ENCODE results near the gene ZNF143. TPM values are rescaled to one million over a fixed set of nuclear protein-coding genes. Genes with fewer than 3 reads are reported as not detected.

Gene ZNF143
- total RNA-seq, 1 donor from 2014 or later: 42.6 TPM

- TF ChIP-seq, protein P1, sequence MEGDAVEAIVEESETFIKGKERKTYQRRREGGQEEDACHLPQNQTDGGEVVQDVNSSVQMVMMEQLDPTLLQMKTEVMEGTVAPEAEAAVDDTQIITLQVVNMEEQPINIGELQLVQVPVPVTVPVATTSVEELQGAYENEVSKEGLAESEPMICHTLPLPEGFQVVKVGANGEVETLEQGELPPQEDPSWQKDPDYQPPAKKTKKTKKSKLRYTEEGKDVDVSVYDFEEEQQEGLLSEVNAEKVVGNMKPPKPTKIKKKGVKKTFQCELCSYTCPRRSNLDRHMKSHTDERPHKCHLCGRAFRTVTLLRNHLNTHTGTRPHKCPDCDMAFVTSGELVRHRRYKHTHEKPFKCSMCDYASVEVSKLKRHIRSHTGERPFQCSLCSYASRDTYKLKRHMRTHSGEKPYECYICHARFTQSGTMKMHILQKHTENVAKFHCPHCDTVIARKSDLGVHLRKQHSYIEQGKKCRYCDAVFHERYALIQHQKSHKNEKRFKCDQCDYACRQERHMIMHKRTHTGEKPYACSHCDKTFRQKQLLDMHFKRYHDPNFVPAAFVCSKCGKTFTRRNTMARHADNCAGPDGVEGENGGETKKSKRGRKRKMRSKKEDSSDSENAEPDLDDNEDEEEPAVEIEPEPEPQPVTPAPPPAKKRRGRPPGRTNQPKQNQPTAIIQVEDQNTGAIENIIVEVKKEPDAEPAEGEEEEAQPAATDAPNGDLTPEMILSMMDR (IDR thresholded peaks at IDR 0.05; ENCODE audit: unreplicated experiment): no peak
- H3K27me3 Mint-ChIP-seq: no peaks in the 10 kb centered on the region
- no peaks in the 10 kb centered on the region for H3K9me3 Mint-ChIP-seq (ENCODE audit: low read depth)
Measured at GRCh38 chr11:9490376-9490775, 29.6 kb downstream of the ZNF143 start.

DNA sequence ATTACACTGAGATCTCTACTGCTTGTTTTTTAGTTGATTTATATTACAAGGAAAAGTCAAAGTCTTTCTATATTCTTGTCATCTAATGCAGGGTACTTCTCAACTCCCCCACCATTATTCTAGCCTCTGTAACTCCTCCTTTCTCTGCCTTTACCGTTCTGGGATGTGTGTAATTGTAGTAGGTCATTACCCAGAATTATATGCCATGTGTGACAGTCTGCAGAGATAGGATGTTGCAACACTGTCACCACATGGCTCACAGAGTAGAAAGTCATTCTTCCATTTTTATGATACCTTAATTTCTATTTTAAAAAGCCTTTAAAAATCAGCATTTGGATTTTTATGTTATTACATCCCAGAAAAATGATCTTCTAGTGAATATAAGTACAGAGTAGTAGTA lies 32.7 kb downstream of the ZNF143 start:
- Mint-ChIP-seq H3K36me3 (ENCODE audit: insufficient read depth) (peaks cover 24% of the 10 kb centered on the region), H3K4me3 (ENCODE audit: low read depth) (no peak overlapping the region), H3K27ac (no peak overlapping the region), H3K27me3 (no peaks in the 10 kb centered on the region), H3K4me1 (ENCODE audit: low read depth) (peaks cover 21% of the 10 kb centered on the region), H3K9me3 (ENCODE audit: low read depth) (no peaks in the 10 kb centered on the region)
- DNase-seq (ENCODE audit: low spot score, unreplicated experiment): no peak
- TF ChIP-seq, protein P1 (IDR thresholded peaks at IDR 0.05; ENCODE audit: unreplicated experiment): no peak

More at GRCh38 chr11:9490376-9490775, 29.6 kb downstream of the ZNF143 start:
- H3K36me3 Mint-ChIP-seq (ENCODE audit: insufficient read depth): peaks cover 17% of the 10 kb centered on the region
- H3K4me3 Mint-ChIP-seq (ENCODE audit: low read depth): no peak overlapping the region
- no peak overlapping the region for H3K27ac Mint-ChIP-seq
- no peak for DNase-seq (ENCODE audit: low spot score, unreplicated experiment)
- no peaks in the 10 kb centered on the region for H3K4me1 Mint-ChIP-seq (ENCODE audit: low read depth)

DNA sequence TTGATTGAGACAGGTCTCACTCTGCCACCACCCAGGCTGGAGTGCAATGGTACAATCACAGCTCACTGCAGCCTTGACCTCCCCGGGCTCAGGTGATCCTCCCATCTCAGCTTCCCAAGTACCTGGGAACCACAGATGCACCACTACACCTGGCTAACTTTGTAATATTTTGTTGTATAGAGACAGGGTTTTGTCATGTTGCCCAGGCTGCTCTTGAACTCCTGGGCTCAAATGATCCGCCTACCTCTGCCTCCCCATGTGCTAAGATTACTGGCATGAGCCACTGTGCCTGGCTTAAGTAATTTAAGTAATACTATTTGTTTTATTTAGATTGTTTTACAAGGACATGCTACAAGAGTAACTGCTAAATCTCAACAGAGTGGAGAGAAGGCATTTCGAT lies 33.5 kb downstream of the ZNF143 start:
- H3K27me3 Mint-ChIP-seq: no peaks in the 10 kb centered on the region
- TF ChIP-seq, protein P1 (IDR thresholded peaks at IDR 0.05; ENCODE audit: unreplicated experiment): no peak
- peaks cover 28% of the 10 kb centered on the region for H3K4me1 Mint-ChIP-seq (ENCODE audit: low read depth)
- no peak overlapping the region for H3K27ac Mint-ChIP-seq
- DNase-seq (ENCODE audit: low spot score, unreplicated experiment): no peak
- peaks cover 22% of the 10 kb centered on the region for H3K36me3 Mint-ChIP-seq (ENCODE audit: insufficient read depth)
- H3K4me3 Mint-ChIP-seq (ENCODE audit: low read depth): no peak overlapping the region
- no peaks in the 10 kb centered on the region for H3K9me3 Mint-ChIP-seq (ENCODE audit: low read depth)

DNA sequence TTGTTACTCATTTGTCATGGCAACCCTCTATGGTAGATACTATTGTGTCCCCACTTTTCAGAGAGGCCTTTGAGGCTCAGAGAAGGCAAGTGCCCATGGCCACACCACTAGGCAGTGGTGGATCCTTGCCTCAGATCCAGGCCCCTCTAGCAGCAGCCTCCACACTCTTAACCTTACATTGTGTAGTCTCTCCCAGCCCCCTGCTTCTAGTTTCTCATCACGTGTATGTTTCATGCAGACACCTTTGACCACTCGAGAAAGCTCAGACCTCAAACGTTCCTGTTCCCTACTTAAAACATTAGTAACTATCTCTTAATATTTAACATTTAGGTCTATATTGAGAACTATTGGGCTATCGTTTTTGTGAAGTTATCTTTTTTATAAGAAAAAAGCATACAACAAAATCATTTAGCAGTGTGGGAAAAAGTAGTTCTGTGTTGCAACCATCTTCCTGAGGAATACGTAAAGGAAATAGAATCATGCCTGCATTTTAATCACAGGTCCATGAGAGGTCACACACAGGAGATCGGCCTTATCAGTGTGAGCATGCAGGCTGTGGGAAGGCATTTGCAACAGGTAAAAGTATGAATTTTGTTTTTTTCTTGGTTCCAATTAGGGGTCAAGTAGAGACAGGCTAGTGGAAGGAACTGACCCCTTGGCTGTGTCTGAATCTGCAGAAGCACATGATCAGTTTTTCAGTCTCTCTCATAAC lies 35.1 kb downstream of the ZNF143 start:
- Mint-ChIP-seq H3K4me1 (ENCODE audit: low read depth) (peaks cover 28% of the 10 kb centered on the region), H3K27ac (peak overlapping the region; percentile 76), H3K36me3 (ENCODE audit: insufficient read depth) (peaks cover 23% of the 10 kb centered on the region), H3K9me3 (ENCODE audit: low read depth) (no peaks in the 10 kb centered on the region), H3K27me3 (no peaks in the 10 kb centered on the region), H3K4me3 (ENCODE audit: low read depth) (no peak overlapping the region)
- DNase-seq (ENCODE audit: low spot score, unreplicated experiment): no peak
- TF ChIP-seq, protein P1 (IDR thresholded peaks at IDR 0.05; ENCODE audit: unreplicated experiment): no peak

GRCh38 chr11:9498457-9499078 lies 37.8 kb downstream of the ZNF143 start:
- no peak for DNase-seq (ENCODE audit: low spot score, unreplicated experiment)
- Mint-ChIP-seq H3K4me3 (ENCODE audit: low read depth) (no peak overlapping the region), H3K27ac (peak overlapping the region; percentile 74), H3K4me1 (ENCODE audit: low read depth) (peaks cover 28% of the 10 kb centered on the region), H3K27me3 (no peaks in the 10 kb centered on the region), H3K9me3 (ENCODE audit: low read depth) (no peaks in the 10 kb centered on the region), H3K36me3 (ENCODE audit: insufficient read depth) (peaks cover 35% of the 10 kb centered on the region)
- TF ChIP-seq, protein P1 (IDR thresholded peaks at IDR 0.05; ENCODE audit: unreplicated experiment): no peak

All from progenitor cell of endocrine pancreas (in vitro differentiated cells).